Posterior cingulate gyrus (tissue), 11 donors: Measurements from ENCODE around the gene NME4.
"Not testable (repeated sequence)": the region's sequence is repeated elsewhere in the genome, so short reads cannot be mapped to it uniquely, and the experiment has no call there.

Source experiments
- DNase-seq, 10 donors: peaks; one replicate each; pipeline versions ENCODE4 v3.0.0 to v3.0.0-alpha.2; 2020 to 2021; ENCODE audit warnings: mixed read lengths in 3 of 10
- intact Hi-C: fragments of 100-400 bp; cut with DNase I; formaldehyde crosslinking; loops from one replicate; pipeline ENCODE4 v1.15.1; 2023

NME4 gene

GRCh38 chr16:392450-393030 lies 4.5 kb upstream of the NME4 start:
- DNase-seq = no peak
- intact Hi-C loops = no loop called here

- intact Hi-C loops = no loop called here
Observed at GRCh38 chr16:396199-396598, 800 bp upstream of the NME4 start.

GRCh38 chr16:396605-397004 lies 394 bp upstream of the NME4 start:
- peak in 5 of 10 donors; percentile 40 to 91 (median 49) for DNase-seq
- intact Hi-C loops = no loop called here

More at GRCh38 chr16:396199-396598, 800 bp upstream of the NME4 start:
- no peak for DNase-seq

GRCh38 chr16:397736-398332 lies 835 bp downstream of the NME4 start:
- peak; percentile 59 to 96 (median 76) for DNase-seq
- intact Hi-C loops = no loop called here

GRCh38 chr16:398561-399339 lies 1.8 kb downstream of the NME4 start:
- no peak for DNase-seq
- intact Hi-C loops = no loop called here

- intact Hi-C loops = no loop called here
- DNase-seq = no peak
Observed at GRCh38 chr16:399340-400019, 2.5 kb downstream of the NME4 start.

GRCh38 chr16:400061-400591 lies 3.1 kb downstream of the NME4 start:
- intact Hi-C loops = no loop called here
- DNase-seq = no peak

- intact Hi-C loops = no loop called here
- peak; percentile 90 to 99 (median 95) for DNase-seq
Observed at GRCh38 chr16:401468-402348, 4.7 kb downstream of the NME4 start, which contains the start of gene DECR2. Gene DECR2 (plus strand): TSS chr16:401885. CDS start chr16:401964, 79 bp downstream.

GRCh38 chr16:404971-405486 lies 8.0 kb downstream of the NME4 start:
- intact Hi-C loops = no loop called here
- DNase-seq = no peak

- intact Hi-C loops = no loop called here
Observed at GRCh38 chr16:405548-406506, 8.8 kb downstream of the NME4 start.

GRCh38 chr16:407253-407652 lies 10.3 kb downstream of the NME4 start:
- intact Hi-C loops = no loop called here
- DNase-seq = no peak

More at GRCh38 chr16:405548-406506, 8.8 kb downstream of the NME4 start:
- no peak for DNase-seq

- DNase-seq = no peak
- intact Hi-C loops = no loop called here
Observed at GRCh38 chr16:410516-411178, 13.6 kb downstream of the NME4 start.

- intact Hi-C loops = no loop called here
- no peak for DNase-seq
Observed at GRCh38 chr16:411576-412265, 14.7 kb downstream of the NME4 start.

GRCh38 chr16:414395-415169 lies 17.6 kb downstream of the NME4 start:
- DNase-seq = no peak
- intact Hi-C loops = no loop called here

GRCh38 chr16:415170-415498 lies 18.1 kb downstream of the NME4 start:
- DNase-seq, intact Hi-C loops: not testable (repeated sequence)

GRCh38 chr16:422179-422578 lies 25.2 kb downstream of the NME4 start:
- intact Hi-C loops = not testable (repeated sequence)
- peak in 1 of 10 donors; percentile 9 for DNase-seq
